ENCODE results near the gene GRIN2A.

GRIN2A gene

GRCh38 chr16:10033556-10033955 is 148.7 kb downstream of the GRIN2A start:
- no peak for DNase-seq (ENCODE audit: low read depth)
- H3K4me3 ChIP-seq (ENCODE audit: low read depth, low read length): no peak overlapping the region
- TF ChIP-seq CTCF (conservative IDR thresholded peaks at IDR 0.05; ENCODE audit: low read depth, low read length): no peak

GRCh38 chr16:10031955-10032354 is 150.3 kb downstream of the GRIN2A start:
- no peak for TF ChIP-seq CTCF (conservative IDR thresholded peaks at IDR 0.05; ENCODE audit: low read depth, low read length)
- no peak overlapping the region for H3K4me3 ChIP-seq (ENCODE audit: low read depth, low read length)
- no peak for DNase-seq (ENCODE audit: low read depth)

- H3K4me3 ChIP-seq (ENCODE audit: low read depth, low read length): no peak overlapping the region
- no peak for TF ChIP-seq CTCF (conservative IDR thresholded peaks at IDR 0.05; ENCODE audit: low read depth, low read length)
- no peak for DNase-seq (ENCODE audit: low read depth)
Measured at GRCh38 chr16:10031473-10031872, 150.8 kb downstream of the GRIN2A start.

- no peak overlapping the region for H3K4me3 ChIP-seq (ENCODE audit: low read depth, low read length)
- no peak for DNase-seq (ENCODE audit: low read depth)
- no peak for TF ChIP-seq CTCF (conservative IDR thresholded peaks at IDR 0.05; ENCODE audit: low read depth, low read length)
Measured at GRCh38 chr16:10028644-10029043, 153.6 kb downstream of the GRIN2A start.

GRCh38 chr16:10027553-10027952 is 154.7 kb downstream of the GRIN2A start:
- DNase-seq (ENCODE audit: low read depth): no peak
- no peak overlapping the region for H3K4me3 ChIP-seq (ENCODE audit: low read depth, low read length)
- no peak for TF ChIP-seq CTCF (conservative IDR thresholded peaks at IDR 0.05; ENCODE audit: low read depth, low read length)

GRCh38 chr16:10026593-10026992 is 155.6 kb downstream of the GRIN2A start:
- H3K4me3 ChIP-seq (ENCODE audit: low read depth, low read length): no peak overlapping the region
- DNase-seq (ENCODE audit: low read depth): no peak
- no peak for TF ChIP-seq CTCF (conservative IDR thresholded peaks at IDR 0.05; ENCODE audit: low read depth, low read length)

GRCh38 chr16:10022098-10022497 is 160.1 kb downstream of the GRIN2A start:
- no peak overlapping the region for H3K4me3 ChIP-seq (ENCODE audit: low read depth, low read length)
- no peak for DNase-seq (ENCODE audit: low read depth)

More at GRCh38 chr16:10022098-10022497, 160.1 kb downstream of the GRIN2A start:
- TF ChIP-seq CTCF (conservative IDR thresholded peaks at IDR 0.05; ENCODE audit: low read depth, low read length): no peak

All from choroid plexus epithelial cell (primary cell).